NCI-H187 treated with DMSO at 0.1 percent for 48 hours (cell line): Measurements from ENCODE around the gene SUGCT.
"Not testable (repeated sequence)": the region's sequence is repeated elsewhere in the genome, so short reads cannot be mapped to it uniquely, and the experiment has no call there.

Source experiments
- DNase-seq: peaks from one replicate; lab custom pipeline; 2025; lab: John Stamatoyannopoulos, UW

The SUGCT gene

DNA sequence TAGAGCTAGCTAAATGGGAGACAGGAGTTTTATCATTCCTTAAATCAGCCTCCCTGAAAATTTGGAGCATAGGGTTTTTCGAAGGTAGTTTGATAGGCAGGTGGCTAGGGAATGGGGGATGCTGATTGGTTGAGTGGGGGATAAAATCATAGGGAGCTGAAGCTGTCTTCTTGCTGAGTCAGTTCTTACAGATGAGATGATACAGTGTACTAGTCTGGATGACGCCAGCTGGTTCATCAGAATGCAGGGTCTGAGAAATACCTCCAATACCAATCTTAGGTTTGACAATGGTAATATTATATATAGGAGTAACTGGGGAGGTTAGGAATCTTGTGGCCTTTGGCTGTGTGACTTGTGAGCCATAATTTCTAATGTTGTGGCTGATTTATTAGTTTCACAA, 271.2 kb downstream of the SUGCT start:
- DNase-seq: no peak

DNA sequence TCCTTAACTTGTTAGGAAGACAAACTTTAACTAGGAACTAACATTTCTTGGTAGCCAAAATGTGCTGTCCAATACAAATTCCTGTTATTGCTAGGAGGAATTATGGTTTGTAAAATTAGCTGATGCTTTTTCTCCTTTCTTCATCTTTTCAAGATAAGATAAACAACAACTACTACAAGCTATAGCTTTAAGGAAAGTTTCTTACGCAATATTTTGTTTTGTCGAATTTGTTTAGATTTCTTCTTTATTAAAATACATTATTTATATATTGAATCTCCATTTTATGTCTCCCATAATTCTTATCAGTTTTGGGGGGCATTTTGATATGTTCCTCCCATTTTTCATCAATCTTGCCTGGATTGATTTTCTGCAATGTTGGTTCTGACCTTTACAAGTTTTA, 277.5 kb downstream of the SUGCT start:
- no peak for DNase-seq

DNA sequence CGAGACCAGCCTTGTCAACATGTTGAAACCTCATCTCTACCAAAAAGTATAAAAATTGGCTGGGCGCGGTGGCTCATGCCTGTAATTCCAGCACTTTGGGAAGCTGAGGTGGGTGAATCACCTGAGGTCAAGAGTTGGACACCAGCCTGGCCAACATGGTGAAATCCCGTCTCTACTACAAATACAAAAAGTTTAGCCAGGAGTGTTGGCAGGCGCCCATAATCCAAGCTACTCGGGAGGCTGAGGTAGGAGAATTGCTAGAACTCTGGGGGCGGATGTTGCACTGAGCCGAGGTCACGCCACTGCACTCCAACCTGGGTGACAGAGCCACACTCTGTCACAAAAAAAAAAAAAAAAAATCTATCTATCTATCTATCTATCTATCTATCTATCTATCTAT, 279.9 kb downstream of the SUGCT start:
- DNase-seq: not testable (repeated sequence)

DNA sequence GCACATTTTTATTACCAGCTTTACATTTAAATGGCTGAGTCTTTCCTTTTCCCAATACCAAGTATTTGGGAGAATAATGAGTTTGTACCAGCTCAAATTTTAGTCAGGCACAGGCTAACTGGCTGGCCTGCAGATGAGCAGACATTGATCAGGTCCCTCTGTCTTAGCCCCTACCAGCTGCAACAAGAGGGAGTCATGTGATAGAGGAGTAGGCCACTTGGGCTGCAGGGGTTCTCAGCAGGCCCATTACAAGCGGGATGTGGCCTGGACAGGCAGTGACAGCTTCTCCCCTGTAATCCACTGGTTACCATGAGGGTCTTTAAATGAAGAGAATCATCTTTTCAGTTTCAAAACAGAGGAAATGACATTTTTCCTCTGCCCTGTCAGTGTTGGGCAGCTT, 283.6 kb downstream of the SUGCT start:
- no peak for DNase-seq

DNA sequence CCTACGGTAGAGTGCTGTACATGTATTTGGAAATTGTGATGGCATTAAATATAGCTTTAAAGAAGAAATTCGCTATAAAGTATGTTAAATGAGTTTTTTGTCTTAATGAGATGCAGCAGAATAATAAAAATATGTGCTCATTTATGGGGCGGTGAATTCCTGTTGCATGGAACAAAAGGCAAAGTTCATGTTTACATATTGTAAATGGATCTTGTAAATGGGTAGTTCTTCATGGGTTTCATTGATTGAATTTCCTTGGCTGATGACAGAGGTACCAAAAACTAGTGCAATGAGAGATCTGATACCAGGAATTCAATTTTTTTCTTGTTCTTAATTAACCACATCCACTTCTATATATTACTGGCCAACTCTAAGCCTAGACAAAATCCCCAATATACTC, 284.2 kb downstream of the SUGCT start:
- DNase-seq: no peak

DNA sequence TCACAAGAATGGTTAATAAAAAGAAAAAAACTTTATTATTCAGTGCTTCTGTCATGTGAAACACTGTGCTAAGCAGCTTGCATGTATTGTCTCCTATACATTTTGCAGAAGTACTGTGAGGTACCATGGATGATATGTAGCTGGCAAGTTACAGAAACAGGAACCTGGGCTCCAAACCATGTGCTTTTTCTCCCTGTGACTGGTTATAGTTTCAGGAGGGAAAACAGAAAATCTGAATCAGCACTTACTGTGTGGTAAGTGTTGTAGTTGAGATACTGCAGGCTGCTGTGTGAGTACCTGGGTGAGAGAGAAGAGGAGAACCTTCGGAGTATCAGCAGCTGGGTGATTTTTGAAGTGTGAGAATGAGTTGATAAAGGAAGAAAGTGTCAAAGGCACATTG, 285.0 kb downstream of the SUGCT start:
- no peak for DNase-seq

DNA sequence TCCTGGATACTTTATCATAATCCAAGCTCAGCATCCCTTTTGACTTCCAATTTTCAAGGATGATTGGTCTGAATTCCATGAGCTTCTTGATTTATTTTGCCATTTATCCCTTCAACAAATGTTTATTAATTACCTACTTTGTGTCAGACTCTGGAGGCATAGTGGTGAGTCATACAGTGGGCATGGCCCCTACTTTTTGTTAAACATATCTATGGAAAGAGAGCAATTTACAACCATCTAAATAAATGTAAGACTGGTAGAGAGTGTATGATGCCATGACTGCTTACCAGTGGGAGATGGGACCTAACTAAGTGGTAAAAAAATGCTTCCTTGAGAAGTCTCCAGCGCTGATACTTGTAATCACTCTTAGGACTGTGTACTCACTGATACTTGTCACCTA, 286.6 kb downstream of the SUGCT start:
- DNase-seq: no peak

DNA sequence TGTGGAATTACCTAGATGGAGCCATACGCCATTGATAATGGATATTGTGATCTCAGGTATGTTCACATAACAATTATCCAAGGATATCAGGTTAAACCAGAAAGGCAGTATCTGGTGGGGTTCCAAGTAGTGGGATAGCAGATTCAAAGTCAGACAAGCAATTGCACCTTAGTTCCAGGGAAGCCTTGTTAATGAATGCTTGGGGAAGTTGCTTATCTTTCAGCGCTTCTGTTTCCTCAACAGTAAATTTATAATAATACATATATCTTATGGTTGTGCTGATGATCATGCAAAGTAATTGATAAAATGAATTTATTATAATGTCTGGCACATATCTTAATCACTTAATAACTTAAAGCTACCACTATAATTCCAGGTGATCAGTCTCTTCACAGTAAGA, 290.9 kb downstream of the SUGCT start:
- no peak for DNase-seq

DNA sequence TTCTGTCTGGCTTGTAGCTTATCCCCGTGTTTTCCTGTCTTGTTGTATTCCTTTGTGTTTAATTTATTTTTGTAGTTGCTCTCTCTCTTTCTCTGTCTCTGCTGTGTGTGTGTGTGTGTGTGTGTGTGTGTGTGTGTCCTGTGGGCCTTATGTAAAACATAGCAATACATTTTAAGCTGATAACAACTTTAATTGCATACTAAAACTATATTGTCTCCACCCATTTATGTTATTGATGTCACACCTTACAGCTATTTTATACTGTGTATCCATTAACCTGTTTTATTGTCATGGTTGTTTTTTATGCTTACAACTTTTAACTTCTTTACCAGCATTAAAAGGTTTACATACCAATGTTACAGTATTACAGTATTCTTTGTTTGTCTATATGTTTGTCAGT, 293.6 kb downstream of the SUGCT start:
- DNase-seq: no peak

DNA sequence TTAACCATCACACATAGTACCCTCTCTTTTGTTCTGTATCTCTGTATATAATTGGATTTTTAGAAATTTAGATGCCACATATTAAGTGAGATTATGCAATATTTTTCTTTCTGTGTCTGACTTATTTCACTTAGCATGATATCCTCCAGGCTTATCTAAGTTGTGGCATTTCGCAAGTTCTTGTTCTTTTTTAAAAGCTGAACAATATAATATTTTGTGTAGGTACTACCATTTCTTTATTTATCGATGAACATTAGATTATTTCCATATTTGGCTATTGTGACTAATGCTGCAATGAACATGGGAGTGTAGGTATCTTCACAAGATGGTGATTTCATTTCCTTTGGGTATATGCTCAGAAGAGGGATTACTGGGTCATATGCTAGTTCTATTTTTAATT, 295.0 kb downstream of the SUGCT start:
- DNase-seq: no peak

DNA sequence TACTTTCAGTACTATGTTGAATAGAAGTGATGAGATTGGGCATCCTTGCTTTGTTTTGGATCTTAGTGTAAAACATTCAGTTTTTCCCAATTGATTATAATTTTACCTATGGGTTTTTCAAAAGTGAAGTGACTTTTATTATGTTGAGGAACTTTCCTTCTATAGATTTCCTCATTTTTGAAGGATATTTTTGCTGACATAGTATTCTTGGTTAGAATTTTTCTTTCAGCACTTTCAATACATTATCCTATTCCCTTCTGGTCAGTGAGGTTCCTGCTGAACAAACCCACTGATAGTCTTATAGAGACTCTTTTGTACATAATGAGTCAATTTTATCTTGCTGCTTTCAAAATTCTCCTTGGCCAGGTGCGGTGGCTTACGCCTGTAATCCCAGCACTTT, 297.2 kb downstream of the SUGCT start:
- DNase-seq: no peak

DNA sequence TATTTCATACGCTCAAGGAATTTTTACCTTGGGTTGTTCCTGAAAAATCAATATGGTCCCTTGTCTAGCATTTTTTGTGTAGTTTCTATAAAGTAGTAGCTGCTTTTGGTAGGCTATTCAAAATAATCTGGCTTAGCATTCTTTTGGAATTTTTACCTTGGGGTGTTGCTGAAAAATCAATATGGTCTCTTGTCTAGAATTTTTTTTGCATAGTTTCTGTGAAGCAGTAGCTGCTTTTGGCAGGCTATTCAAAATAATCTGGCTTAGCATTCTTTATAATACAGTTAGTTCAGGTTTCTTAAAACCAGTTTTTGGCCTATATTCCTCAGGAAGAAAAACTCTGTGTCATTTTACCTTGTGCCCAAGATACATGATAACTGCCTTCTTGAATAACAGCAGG, 301.9 kb downstream of the SUGCT start:
- DNase-seq: no peak

DNA sequence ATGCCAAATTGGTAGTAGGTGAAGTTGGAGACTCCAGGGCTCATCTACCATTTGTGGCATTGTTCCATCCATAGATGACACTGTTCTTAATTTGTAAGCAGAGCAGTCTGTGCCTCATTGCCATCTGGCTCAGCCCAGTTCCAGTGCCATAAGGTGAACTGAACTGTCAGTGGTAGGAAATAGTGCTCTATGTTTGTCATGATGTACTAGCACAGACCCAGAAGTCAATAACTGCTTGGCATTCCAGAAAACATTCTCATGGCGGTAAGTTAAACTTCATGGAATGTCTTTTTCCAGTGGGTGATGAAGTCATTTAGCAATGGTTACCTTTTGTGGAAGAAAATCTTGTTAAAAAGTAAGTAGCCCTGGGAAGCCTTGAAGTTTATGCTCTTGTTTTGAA, 302.7 kb downstream of the SUGCT start:
- DNase-seq: no peak

DNA sequence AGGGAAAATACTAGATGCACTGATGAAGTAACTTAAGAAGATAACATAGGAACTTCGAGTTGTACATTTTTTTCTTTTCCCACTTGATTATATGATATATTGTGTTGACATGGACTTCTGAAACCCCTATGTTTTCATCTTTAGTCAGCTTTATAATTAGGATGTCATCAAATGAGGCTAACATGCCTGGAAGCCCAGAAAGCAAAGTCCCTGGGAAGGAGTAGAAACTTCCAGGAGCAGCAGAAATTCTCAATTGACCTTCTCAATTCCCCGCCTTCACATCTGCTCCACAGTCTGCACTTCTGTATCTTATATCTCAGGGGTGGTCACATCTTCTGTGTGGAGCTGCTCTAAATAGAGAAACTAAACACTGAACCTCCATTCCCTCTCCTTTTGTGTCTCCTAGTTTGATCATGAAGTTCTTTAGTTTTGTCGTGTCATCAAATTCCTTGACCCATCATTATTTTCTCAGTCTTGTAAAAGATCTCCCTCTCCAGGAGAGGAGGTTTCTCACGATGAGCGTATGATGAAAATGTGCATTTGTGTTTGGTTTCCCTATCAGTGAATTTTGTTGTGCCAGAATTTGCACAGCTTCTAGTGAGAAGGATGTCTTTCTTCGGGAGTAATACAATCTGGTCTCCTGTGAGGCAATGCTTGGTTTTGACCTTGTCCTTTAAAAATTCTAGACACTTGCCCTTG, 303.3 kb downstream of the SUGCT start:
- DNase-seq: no peak

DNA sequence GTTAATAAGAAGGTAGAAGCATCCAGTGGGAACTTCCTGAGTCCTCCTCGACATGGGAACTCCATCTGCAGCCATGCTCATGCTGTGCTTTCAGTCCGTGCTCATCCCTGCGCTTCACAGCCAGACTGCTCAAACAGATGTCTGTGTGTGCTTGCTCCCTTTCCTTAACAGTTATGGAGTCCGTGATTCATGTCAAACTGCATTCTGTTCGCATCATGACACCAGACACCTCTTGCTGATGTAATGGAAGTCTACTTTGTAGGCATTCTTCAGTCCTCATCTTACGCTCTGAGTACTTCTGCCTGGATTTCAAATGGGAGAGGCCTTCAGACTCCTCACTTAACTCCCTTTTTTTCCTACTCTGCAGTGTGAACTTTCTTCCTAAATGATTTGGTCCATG, 304.9 kb downstream of the SUGCT start:
- DNase-seq: no peak

DNA sequence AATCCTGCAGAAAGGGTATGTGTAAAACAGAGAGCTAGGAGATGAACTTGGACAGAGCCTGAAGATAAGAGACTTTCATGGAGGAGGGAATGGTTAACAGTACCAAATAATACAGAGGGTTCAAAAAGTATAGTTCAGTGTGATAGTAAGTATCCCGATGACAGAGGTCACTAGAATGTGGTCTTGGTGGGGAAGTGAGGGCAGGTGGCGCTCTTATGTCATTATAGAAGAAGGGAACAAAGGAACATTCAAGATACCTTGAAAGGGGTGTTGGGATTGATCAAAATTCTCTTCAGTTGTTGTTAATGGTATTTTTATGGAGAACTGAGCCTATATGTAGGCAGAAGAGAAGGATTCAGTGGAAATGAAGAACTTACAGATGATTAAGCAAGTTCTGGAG, 312.5 kb downstream of the SUGCT start:
- DNase-seq: no peak

DNA sequence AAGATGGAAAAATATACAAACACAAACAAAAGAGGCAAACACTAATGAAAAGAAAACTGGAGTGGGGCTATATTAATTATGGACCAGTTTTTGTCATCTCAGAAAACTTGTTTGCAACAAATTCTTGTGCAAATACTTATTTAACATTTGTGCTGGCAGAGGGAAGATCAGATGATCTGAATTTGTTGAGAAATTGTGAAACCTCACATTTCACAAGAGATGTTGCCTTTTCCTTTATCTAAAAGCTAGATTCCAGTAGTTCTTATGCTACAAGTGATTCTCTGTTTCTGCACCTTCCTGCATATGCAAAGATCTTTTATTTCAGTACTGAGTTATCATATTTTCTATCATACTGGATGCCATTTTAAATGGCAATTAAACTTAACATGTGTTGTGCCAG, 320.7 kb downstream of the SUGCT start:
- DNase-seq: no peak

DNA sequence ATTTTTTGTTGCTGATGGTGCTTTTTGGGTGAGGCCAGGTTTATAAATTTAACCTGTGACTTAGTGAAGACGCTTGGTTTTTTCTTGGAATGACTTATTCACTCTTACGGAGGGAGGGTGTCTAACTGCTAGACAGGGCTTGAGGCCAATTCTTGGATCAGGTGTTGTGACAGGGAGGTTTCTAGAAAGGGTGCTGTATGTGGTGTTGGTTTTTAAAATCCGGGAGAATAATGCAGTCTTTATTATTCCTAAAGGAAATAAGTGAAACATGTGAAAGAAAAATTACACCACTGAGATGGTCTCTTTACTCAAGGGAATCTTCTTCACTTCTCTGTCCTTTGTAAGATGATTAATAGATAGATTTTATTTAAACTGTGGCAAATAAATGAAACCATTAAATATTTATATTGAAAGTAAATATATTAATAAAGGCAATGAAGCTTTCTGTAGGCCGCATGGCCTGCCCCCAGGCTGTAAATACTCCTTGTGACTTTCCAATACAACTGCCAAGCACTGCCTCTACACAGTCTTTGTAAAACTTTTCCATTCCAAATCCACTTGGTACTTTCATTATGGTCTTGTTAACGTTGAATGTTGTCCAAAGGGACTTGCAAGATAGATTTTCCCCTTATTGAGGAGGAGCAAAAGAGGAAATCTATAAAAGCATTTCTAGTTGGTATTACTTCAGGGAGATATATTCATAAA, 323.1 kb downstream of the SUGCT start:
- no peak for DNase-seq

DNA sequence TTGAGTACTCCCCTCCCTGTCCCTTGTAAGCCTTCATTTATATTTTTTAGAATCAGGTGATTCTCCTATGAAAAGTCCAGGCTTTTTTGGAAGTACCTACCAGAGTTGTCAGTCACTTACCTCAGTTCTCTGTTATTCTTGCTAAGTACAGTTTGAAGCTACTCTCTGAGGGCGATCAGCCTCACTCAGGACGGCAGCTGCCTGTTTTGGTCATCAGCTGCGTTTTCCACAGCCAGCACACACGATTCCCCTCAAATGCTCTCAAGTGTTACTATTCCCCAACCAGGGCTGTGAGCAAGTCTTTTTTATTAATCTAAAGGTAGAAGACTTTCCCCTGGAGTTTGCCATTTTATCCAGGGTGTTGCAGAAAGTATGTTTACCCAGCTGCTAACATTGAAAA, 328.6 kb downstream of the SUGCT start:
- no peak for DNase-seq

DNA sequence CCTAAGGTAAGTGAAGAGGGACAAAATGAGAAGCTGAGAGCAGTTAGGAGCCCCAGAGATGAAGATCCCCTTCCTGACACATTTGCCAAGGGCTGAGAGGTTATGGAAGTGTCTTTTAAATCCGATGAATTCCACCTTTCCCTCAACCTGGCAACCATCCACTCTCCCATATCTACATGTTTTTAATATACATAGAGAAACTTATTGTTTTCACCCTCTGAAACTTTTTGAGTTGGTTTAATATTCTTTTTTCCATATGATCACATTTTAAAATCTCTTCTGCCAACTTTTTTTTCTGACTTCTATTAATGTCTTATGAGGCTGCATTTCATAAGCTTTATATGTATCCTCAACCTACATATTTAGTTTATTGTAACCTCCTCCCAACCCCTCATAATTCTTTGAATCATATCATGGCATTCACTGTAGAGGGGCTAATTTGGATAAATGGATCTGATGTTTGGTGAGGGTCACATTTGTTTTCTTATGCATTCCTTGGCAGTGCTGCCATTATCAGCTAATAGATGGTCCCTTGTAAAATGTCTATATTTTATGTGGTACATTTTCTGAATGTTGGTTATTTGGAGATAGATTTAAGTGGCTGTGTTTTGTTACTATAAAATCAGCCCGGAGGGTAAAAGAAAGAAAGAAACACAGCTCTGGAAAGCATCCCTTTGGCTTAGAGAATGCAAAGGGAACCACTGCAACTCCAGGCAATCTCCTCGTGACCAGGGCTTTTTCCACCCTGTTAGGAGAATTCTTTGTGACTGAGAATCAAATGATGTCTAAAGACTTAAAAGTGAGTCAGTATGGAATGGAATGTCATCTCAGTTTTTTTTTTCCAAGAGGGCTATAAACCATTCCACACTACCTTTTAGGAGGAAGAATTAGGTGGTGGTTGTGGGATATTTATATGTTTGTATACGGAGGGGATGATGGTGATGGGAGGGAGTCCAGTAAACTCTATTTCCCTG, 334.4 kb downstream of the SUGCT start:
- DNase-seq: no peak

DNA sequence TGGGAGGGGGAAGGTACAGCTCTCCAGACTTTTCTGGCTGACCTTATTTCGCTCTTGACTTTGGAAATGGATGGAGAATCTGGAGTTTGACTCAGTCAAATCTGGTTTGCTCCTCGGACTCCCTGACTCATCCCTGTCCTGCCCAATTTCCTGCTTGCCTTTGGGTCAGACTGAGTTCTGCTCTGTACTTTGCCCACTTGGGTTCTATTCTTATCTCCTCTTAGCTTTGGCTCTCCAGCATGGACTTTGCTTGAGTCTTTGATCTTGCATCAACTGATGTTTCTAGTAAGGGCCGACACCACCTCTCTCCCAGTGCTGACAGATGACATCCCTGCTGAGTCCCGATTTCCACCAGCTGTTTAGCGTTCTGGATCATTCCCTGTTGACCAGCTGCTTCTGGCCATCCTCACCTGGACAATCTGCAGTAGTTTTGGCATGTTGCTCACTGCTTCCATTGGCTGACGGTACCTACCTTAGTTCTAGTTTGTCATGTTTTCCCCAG, 335.3 kb downstream of the SUGCT start:
- no peak for DNase-seq

DNA sequence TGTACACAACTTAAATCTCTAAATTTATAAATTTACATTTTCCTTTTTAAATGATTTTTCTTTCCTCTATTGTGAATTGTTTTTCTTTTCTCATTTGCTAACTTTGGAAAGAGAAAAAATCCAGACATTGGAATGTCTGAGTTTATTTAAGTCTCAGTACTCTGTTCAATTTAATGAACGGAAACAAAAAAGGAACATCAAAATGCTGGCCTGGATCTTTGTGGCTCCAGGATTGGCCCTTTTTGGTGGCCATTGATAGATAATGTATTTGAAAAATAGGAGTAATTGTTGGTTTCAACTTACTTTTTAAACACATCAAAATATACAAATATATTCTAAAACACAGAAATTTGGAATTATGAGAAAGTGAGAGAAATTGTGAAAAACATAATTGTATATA, 336.0 kb downstream of the SUGCT start:
- no peak for DNase-seq

DNA sequence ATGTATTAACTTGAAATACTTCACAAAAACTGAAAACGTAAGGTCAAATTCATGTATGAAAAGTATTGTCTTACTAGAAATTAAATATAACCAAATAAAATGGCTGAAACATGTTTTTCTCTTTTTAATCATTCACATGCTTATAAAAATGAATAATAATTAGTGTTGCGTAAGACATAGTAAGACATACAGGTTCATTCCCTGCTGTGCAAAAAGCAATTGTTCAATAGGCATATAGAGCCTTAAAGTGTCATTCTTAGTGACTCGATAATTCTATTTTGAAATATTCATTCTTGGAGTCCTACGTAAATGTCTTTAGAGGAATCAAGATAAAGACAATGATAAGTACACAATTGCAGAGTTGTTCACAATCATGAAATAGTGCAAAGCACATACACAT, 337.1 kb downstream of the SUGCT start:
- DNase-seq: no peak
